ENCODE results near the gene DDX17. TPM values are rescaled to one million over a fixed set of nuclear protein-coding genes. Genes with fewer than 3 reads are reported as not detected.

DDX17 gene
- total RNA-seq (2014; rRNA removed; shearing (Covaris generic)), result 353 and 409 TPM in 2 replicates

GRCh38 chr22:38506118-38506962 is at the start of gene DDX17:
DDX17 (minus strand) TSS chr22:38506311.

GRCh38 chr22:38467904-38468442 is 38.1 kb downstream of the DDX17 start, which contains the start of gene KDELR3:
KDELR3 (plus strand) TSS chr22:38468096; CDS start chr22:38468234, 138 bp downstream.

GRCh38 chr22:38455076-38455529 is 51.0 kb downstream of the DDX17 start, which contains the start of gene KCNJ4:
KCNJ4 (minus strand) TSS chr22:38455199; CDS start chr22:38428132, 27,067 bp downstream.

Other genes starting within 250 kb of the DDX17 start
- gene TMEM184B, start 233.3 kb downstream of the DDX17 start, total RNA-seq (2014; rRNA removed; shearing (Covaris generic)), result 11.4 and 18.7 TPM in 2 replicates
- gene CSNK1E, start 188.9 kb downstream of the DDX17 start, total RNA-seq (2014; rRNA removed; shearing (Covaris generic)), result 152 and 157 TPM in 2 replicates
- gene KCNJ4, start 51.1 kb downstream of the DDX17 start, total RNA-seq (2014; rRNA removed; shearing (Covaris generic)), result 0.13 and 0.23 TPM in 2 replicates
- gene KDELR3, start 38.2 kb downstream of the DDX17 start, total RNA-seq (2014; rRNA removed; shearing (Covaris generic)), result 15.7 and 19.6 TPM in 2 replicates
- 23.9 and 35.7 TPM in 2 replicates for gene DMC1, start 63.9 kb upstream of the DDX17 start, total RNA-seq (2014; rRNA removed; shearing (Covaris generic))
- 0.60 and 0.82 TPM in 2 replicates for gene FAM227A, start 150.1 kb upstream of the DDX17 start, total RNA-seq (2014; rRNA removed; shearing (Covaris generic))
- gene CBY1, start 150.3 kb upstream of the DDX17 start, total RNA-seq (2014; rRNA removed; shearing (Covaris generic)), result 10.6 and 13.8 TPM in 2 replicates
- 61.0 and 63.3 TPM in 2 replicates for gene TOMM22, start 175.6 kb upstream of the DDX17 start, total RNA-seq (2014; rRNA removed; shearing (Covaris generic))
- gene JOSD1, start 194.6 kb upstream of the DDX17 start, total RNA-seq (2014; rRNA removed; shearing (Covaris generic)), result 38.1 and 39.2 TPM in 2 replicates
- 35.7 and 41.7 TPM in 2 replicates for gene GTPBP1, start 199.6 kb upstream of the DDX17 start, total RNA-seq (2014; rRNA removed; shearing (Covaris generic))
- 66.2 and 71.0 TPM in 2 replicates for gene SUN2, start 249.7 kb upstream of the DDX17 start, total RNA-seq (2014; rRNA removed; shearing (Covaris generic))